Stimulated activated CD8-positive, alpha-beta memory T cell treated with anti-CD3 and anti-CD28 coated beads, Interleukin-7, amount 100 ng/mL, for 4 hours (primary cell): ENCODE results near the gene VAV2.

Experiments
- DNase-seq, 2 donors: peaks; one replicate each; pipeline ENCODE4 v3.0.0-alpha.2; 2020; ENCODE audit warnings: low read depth in 2 of 2

VAV2 gene

DNA sequence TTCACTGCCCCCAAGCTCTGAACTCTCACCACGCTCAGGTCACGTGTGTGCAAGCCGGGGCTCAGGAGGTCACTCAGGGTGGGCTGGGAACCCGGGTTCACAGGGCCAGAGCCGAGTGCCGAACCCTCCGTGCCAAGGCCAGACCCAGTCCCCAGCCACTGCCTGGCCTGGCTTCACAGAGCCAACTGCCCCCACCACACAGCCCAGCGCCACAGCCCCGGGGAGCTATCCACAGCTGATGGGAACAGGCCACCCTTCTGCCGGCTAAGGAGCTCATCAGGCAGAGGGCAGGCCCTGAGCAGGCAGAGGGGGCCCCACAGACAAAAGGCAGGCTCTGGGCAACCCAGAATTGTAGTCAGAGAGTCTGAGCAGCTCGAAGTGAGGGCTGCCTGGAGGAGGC, 117.0 kb downstream of the VAV2 start:
- DNase-seq: no peak

DNA sequence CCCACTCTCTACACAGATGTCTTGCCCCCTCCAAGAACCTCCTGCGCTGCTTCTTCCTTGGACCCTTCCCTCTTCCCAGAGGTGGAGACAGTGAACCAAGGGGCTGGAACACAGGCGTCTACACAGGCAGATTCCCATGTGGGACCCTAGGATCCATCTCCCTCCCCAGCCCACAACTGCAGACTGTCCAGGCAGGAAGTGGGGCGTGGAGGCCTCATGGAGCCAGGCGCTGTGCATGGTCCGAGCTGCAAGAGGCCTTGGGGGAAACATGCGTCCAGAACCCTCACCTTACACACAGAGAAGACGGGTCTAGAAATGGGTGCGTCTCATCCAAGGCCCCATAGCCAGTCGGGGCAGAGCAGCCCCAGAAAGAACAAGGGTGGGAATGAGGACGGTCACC, 117.5 kb downstream of the VAV2 start:
- DNase-seq: no peak

DNA sequence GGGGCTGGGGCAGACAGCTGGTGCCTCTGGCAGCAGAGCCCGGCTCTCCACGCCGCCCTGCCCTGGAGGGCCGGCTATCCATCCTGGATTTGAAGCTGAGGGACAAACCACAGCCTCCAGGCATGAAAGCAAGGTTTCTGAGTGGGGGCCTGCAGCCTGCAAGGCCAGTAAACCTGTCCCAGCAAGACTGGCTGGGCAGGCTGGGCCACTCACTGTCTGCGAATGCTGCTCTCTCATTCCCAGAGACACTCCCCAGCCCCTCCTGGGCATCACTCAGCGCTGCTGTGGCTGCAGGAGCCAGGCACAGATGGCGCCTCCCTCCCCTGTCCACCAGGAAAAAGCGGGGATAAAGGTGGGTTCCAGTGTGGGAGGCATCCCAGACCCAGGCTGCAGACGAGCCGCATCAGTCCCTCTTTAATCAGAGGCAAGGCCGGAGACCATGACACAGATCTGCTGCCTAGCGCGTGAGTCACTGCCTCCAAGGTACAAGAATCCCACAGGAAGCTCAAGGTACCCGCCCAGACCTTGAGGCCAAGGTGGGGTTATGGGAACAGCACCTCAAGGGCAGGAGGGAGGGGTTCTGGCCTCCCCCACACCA, 118.0 kb downstream of the VAV2 start:
- no peak for DNase-seq

DNA sequence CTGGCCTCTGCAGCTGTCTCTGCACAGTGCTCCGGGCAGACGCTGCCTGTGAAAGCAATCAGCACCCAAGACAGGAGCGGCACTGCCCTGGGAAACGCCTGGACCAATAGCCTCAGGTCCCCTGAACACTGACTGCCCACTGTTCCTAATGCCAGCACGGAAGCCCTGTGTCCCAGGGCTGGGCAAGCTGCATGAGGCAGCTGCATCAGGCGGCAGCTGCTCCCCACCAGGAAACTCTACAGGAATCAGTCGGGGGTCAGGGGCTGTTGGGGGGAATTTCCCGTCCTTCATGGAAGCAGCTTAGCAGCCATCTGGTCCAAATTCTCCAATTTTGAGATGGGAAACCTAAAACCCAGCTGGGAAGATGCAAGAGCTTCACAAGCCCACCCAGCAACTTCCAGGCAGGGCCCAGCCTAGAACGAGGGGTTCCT, 118.6 kb downstream of the VAV2 start:
- no peak for DNase-seq

DNA sequence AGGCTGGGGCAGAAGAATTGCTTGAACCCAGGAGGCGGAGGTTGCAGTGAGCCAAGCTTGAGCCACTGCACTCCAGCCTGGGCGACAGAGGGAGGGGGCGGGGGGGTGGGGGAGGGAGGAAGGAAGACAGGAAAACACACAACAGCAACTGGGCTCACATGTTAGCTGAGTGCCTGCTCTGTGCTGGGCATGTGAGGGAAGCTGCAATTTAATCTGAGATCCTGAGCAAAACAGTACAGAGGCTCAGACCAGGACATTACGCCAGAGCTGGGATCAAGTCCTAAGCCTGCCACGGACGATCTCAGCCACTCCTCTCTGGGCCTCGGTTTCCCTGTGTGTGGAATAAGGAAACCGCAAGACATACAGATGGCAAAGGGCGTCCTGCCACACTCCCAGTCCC, 119.1 kb downstream of the VAV2 start:
- no peak for DNase-seq

DNA sequence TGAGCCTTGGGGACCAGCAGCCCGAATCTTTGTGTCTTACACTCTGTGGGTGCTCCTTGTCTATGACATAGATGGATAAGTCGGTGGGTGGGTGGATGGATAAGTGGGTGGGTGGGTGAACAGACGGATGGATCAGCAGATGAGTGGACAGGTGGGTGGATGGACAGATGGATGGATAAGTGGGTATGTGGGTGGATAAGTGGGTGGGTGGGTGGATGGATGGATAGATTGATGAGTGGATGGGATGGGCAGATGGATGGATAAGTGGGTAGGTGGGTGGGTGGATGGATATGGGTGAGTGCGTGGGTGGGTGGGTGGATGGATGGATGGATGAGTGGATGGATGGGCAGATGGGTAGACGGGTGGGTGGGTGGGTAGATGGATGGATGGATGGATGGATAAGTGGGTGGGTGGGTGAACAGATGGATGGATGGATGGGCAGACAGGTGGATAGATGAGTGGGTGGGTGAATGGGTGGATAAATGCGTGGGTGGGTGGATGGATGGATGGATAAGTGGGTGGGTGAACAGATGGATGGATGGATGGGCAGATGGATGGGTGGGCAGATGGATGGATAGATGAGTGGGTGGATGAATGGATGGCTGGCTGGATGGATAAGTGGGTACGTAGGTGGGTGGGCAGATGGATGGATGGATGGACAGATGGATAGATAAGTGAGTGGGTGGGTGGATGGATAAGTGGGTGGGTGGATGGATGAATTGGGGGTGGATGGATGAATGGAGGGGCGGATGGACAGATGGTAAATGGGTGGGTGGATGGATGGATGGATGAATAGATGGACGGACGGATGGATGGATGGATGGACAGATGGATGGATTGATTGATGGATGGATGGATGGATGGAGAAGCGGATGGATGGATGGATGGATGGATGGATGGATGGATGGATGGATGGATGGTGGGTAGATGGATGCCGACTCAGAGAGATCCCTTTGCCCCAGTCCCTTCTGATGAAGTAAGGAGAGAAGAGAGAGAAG, 121.2 kb downstream of the VAV2 start:
- no peak for DNase-seq

DNA sequence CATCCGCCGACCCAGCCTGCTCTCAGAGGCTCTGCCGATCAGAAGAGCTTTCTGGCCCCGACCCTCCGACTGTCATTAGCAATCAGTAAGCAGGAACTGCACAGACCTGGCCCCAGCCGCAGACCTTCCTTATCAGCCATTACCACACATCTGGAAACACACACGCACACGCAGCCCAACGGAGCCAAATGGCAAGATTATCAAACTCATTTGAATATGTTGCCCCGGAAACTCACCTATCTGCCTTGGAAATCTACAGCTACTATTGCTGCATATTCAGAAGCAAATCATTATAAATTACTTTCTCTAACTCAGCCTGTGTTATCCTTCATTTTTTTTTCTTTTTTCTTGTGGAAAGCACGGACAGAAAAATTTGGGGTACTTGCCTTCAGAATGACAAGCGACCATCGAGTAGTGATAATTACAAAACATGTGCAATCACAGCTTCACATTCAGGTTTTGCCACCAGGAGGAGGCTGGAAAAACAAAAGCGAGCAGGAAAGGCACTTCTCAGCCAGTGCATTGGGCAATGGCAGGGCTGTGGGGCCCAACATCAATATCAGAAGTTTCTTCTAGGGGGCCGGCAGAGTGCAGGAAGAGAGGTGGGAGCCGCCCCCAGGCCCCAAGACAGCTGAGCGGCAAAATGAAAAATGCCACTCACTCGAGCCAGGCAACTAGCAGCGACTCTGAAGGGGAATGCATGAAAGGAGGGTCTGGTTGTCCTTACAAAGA, 122.3 kb downstream of the VAV2 start:
- no peak for DNase-seq

DNA sequence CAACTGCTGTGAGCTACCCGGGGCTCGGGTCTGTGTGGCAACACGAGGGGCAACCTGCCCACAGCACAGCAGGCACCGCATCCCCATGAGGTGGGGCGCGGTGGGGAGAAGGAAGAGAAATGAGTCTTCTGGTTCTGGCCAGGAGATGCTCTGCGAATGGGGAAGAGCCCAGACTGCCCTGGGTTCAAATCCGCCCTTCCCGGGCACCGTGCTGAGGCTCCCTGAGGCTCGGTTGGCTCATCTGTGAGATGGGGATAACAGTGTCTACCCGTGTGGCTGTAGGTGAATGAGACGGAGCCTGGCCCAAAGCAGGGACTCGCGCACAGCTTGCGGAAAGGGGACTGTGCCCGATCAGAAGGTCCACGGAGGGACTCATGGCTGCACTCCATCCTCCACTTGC, 123.9 kb downstream of the VAV2 start:
- no peak for DNase-seq

DNA sequence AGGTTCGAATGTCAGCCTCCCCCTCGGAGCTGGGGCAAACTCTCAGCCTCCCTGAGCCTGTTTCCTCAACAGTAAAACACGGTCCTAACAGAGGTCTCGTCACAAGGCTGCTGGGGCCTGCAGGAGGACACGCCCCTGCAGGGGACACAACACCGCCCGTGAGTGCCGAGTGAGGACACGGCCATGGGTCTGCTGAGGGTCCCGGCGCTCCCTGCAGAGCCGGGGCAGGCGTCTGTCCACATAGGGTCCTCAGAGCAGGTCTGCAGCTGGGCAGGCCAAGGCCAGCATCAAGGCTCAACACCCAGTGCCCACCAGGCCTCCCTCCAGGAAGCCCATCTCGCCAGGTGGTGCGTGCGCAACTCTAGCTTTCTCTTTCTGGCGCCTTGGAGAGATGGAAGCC, 125.2 kb downstream of the VAV2 start:
- no peak for DNase-seq

DNA sequence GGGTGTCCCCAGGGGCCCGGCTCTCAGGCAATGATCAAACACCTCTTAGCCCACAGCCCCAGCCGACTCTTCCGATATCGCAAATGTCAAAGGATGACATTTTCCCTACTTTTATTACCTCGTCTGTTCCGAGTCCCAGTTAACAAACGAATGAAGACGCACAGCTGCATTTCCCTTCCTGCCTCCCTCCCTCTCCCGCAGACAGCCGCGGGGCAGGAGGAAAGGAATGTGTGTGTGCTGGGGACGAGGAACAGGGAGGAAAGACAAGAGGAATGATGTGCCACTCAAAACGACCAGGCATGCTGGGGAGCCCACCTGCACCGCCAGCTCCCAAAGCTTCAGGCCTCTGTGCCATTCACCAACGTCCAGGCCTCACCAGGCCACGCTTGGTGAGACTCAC, 128.1 kb downstream of the VAV2 start:
- DNase-seq: no peak

DNA sequence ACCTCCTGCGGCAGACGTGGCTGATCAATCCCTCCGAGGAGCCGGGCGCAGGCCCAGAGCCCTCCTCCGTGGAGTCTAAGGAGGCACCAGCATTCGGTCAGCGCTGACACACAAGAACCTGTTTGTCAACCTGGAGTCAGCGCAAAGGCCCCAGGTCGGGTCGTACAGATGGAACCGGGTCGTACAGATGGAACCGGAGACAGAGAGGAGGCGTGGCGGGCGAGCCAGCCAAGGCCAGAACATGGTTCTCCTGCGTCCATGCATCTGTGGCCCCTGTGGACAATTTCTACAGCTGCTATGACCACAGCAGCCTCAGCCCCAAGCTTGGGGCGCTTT, 128.9 kb downstream of the VAV2 start:
- DNase-seq: no peak

DNA sequence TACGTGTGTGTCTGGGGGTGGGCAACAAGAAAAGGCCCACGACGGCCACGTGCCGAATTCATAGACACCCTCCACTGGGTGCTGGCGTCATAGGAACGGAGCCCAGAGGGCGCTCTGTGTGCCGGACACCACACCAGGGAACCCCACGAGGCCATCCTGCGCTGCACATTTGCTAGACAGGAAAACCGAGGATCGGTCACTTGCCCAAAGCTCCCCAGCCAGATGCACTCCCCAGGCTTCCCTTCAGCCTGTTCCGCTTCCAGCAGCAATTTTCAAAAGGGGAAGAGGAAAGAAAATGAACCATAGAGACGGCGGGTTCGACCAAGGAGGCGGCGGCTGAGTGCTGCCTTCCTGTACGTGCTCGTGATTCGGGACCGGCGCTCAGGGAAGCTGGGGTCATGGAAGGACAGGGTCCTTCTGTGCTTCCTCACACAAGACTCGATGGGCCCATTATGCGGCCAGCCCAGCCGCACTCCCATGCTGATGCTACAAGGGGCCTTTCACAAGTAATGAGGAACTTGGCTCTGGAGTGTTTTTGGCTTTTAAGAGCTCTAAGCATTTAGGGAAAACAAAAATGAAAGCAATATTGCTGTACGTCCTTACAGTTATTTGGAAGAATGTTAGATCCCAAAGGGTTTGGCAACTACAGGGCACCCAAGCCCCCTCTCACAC, 129.4 kb downstream of the VAV2 start:
- DNase-seq: no peak

DNA sequence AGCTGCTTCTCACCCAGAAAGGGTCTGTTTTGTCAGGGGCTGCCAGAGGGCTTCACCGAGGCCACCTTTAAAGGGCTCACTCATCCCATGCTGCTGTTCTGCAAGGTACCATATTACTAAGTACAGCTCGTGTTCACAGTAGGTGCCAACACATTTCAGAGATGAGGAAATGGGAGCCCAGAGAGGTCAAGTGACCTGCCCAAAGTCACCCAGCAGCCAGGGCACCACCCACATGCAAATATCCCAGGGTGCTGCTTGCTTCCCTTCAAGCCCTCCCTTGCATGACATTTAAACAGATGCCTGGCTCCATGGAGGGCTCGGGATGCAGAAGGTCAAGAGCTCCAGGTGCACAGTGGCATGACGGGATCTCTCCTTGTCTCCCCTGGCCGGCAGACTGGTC, 130.4 kb downstream of the VAV2 start:
- DNase-seq: no peak

DNA sequence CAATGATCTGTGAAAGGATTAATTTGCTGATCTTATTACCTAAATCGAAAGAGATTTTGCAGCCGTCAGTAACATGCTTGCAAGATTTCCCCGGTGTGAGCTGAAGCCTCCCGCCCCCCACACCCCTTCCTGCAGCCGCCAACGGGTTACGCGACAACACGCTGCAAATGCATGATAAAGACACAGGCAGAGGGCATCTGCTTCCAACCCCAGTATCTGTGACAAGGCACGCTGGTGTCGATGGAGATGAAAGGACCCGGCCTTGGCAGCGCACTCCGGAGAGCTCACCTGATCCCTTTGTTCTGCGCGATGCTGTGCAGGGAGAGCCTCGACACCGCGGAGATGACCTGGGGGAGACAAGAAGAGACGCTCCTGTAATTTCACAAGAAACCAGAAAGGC, 131.0 kb downstream of the VAV2 start:
- DNase-seq: no peak

DNA sequence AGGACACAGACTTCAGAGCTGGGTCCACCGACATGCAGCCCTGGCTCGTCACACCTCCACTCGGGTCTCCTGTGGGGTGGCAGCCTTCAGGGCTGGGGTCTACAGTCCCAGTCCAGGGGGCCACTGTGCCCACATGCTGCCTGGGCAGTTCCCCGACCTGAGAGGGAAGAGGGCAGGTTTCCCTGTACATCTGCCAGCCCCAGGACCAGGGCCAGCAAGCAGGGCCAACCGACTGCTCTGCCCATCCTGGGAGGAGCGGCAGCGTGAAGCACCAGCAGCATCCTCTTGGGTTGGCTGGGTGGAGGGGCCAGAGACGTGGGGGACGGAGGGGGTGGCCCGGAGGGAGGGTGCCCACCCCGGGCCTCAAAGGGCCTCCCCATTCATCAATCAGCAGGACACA, 133.4 kb downstream of the VAV2 start:
- no peak for DNase-seq

DNA sequence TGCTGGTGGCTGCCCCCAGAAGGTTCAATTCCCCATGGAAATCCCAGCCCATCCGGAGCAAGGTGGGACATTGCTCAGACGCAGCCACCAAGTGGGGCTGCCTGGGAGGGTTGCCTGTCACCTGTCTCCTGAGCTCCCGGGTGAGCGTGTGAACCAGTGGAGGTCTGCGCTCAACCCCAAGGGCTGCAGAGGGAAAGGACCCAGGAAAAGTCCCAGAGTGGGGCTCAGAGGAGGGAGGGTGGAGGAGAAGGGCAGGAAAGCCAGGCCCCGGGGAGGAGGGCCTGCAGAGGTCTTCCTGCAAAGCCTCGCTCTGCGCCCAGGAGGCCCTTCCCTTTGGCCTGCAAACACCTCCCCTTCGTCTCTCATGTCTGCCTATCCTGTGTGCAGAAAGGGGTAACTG, 134.5 kb downstream of the VAV2 start:
- DNase-seq: no peak

DNA sequence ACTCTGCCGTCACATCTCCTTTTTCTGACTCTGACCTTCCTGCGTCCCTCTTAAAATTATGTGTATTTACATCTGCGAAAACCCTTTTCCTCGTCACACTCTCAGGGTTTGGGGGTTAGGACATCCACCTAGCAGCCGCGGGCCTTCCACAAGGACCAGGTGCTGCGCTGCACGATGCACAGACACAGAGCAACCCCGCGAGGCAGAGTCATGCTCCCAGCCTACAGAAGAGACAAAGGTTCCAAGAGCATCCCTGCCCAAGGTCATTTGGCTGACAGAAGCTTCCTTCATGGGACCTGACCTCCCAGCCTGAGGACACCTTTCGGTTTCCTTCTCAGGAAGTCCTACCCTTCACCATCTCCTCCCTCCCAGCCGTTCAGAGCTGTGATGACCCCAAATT, 135.3 kb downstream of the VAV2 start:
- DNase-seq: no peak

DNA sequence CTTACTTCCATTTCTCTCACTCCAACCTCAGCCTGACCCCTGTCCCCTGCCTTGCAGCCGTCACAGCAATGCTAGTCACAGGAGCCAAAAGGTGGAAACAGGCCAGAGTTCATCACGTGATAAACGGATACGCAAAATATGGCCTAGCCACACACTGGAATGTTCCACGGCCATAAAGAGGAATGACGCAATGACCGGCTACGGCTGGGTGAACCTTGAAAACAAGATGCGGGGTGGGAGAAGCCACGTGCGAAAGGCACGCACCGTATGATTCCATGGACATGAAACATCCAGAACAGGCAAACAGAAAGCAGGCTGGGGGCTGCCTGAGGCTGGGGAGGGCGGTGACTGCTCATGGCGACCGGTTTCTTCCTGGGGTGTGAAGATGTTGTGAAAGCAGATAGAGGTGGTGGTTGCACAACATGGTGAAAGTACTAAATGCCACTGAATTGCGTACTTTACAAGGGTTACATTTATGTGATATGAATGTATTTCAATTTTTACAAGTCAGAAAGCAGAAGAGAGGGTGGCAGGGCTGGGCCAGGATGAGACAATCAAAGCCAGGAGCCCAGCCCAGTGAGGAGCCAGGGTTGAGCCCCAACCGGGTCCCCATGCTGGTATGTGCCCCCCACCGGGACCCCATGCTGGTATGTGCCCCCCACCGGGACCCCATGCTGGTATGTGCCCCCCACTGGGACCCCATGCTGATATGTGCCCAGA, 136.2 kb downstream of the VAV2 start:
- DNase-seq: no peak

DNA sequence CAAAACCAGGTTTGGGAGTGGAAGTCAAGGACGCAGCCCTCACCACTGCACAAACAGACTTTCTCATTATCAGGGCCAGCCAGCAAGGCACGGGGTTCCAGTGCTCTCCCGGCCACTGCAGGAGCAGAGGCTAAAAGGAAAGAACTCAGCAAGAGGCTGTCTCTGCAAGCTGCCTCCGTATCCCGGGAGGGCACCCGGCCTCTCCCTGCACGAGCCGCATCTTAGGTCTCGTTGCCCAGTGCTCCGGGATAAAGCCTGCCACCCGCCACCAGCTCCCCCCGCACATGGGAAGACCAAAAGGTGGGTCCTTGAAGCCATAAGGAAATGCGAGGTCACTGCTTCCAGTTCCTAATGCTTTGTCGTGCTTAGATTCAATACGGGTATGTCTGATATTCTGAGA, 136.8 kb downstream of the VAV2 start:
- DNase-seq: no peak

DNA sequence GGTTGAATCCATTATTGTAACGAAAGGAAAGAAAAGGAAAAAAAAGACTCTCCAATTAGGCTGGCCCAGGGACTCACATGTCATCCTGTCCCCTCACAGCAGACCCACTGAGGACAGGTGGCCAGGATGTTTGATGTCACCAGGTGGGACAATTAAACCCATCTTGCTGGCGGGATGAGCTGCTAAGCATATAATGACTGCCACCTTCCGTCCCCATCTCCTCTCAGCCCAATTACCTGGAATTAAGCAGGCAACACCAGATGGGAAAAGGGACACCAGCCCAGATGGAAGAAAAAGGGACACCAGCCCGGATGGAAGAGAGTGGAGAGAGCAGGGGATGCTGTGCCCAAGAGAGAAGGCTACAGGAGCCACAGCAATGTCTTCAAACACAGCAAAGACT, 137.4 kb downstream of the VAV2 start:
- no peak for DNase-seq

DNA sequence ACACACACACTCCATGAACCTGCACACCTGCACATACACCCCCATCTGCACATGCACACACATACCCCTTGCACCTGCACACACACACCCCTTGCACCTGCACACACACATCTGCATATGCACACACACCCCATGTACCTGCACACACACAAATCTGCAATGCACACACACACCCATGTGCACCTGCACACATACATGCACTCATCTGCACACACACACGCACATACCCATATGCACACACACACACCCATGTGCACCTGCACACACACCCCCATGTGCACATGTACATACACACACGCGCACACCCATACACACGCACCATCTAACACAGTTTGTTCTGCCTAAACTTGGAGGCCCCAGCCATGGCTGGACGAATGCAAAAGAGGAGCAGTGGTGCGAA, 138.1 kb downstream of the VAV2 start:
- DNase-seq: no peak

DNA sequence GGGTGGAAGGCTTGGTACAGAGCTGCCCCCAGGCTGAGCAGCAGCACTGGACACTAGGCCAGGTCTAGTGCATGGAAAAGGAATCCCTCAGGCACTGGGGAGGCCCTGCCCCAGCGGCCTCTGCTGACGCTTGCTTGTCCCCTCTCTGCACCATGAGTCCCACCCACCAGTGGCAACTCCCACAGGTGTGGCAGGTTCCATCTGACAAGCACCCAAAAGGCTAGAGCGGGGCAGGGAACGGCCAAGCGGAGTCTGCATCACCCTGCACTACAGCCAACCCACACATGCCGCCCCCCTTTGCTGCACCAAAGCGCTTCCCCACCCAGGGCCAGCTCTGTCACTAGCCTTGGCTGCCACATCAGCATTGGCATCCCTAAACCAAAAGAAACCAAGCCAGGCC, 138.8 kb downstream of the VAV2 start:
- DNase-seq: no peak
